A549 (cell line): ENCODE data around the gene EIF4G1. TPM values are rescaled to one million over a fixed set of nuclear protein-coding genes. Genes with fewer than 3 reads are reported as not detected.

Experiments
- ATAC-seq, 2 experiments: fragments of 200-7000 bp in 1 of 2; fragments of >200 bp in 1 of 2; cut with Nextera tagmentation in 1 of 2; cut with Tn5 transposase in 1 of 2; 3 replicates each; pipeline versions ENCODE4 v1.8.0 to v1.9.1; 2018 to 2020; ENCODE audit warnings: mild to moderate bottlenecking in 1 of 2, moderate library complexity in 1 of 2
- CTCF ChIA-PET: fragments of 300-600 bp; sonication (Branson Sonifier 250); formaldehyde crosslinking; extraction: SDS; loops from one replicate; lab custom pipeline; 2021; ENCODE audit warnings: antibody characterized with exemption, inconsistent platforms; lab: Yijun Ruan, JAX
- POLR2A ChIA-PET: fragments of 350-600 bp; formaldehyde crosslinking; extraction: SDS; loops from one replicate; lab custom pipeline; 2021; ENCODE audit warnings: antibody characterized with exemption, inconsistent platforms; lab: Yijun Ruan, JAX
- DNase-seq, 2 experiments: peaks; one replicate each; pipeline versions ENCODE4 v3.0.0 to v3.0.0-alpha.2; 2011 to 2016; ENCODE audit warnings: low read depth in 1 of 2, low spot score in 1 of 2
- FAIRE-seq: peaks from 2 replicates; lab custom pipeline; 2011; peaks lifted over from hg19 to GRCh38; lab: Jason Lieb, UNC
- H3K27ac ChIP-seq, 2 experiments: fragments of >200 bp; sonication (Bioruptor Twin); formaldehyde crosslinking; 3 replicates each; pipeline ENCODE4 v1.5.1; 2016 to 2017
- H3K4me1 ChIP-seq: fragments of >200 bp; sonication (Bioruptor Twin); formaldehyde crosslinking; 3 replicates; pipeline ENCODE4 v1.6.1; 2016
- H3K4me2 ChIP-seq: fragments of >200 bp; sonication (Bioruptor Twin); formaldehyde crosslinking; 3 replicates; pipeline ENCODE4 v1.6.1; 2016
- H3K4me3 ChIP-seq: fragments of >200 bp; sonication (Bioruptor Twin); formaldehyde crosslinking; 3 replicates; pipeline ENCODE4 v1.5.1; 2016
- H3K9me3 ChIP-seq: fragments of >200 bp; sonication (Bioruptor Twin); formaldehyde crosslinking; 3 replicates; pipeline ENCODE4 v1.6.1; 2016
- CBX2 ChIP-seq: fragments of 200-600 bp; sonication (generic); IDR thresholded peaks from 2 replicates; pipeline ENCODE4 v1.6.1; 2016; ENCODE audit warnings: low read depth, mild to moderate bottlenecking, borderline replicate concordance
- CHD4 ChIP-seq: fragments of 200-600 bp; sonication (generic); IDR thresholded peaks from 2 replicates; pipeline ENCODE4 v1.6.1; 2016; ENCODE audit warnings: antibody characterized with exemption, mild to moderate bottlenecking, borderline replicate concordance
- ESRRA ChIP-seq: fragments of 150-350 bp; IDR thresholded peaks from 2 replicates; pipeline ENCODE4 v1.6.1; 2014; ENCODE audit warnings: mild to moderate bottlenecking, low read length, borderline replicate concordance
- HEYL ChIP-seq: fragments of 250-450 bp; sonication (Bioruptor Pico); IDR thresholded peaks from 2 replicates; pipeline ENCODE4 v1.8.0; 2021; ENCODE audit warnings: mild to moderate bottlenecking, moderate library complexity
- MAZ ChIP-seq: fragments of 150-350 bp; IDR thresholded peaks from 2 replicates; pipeline ENCODE4 v1.6.1; 2014; ENCODE audit warnings: antibody characterized with exemption, low read depth, low read length, borderline replicate concordance
- MYC ChIP-seq: IDR thresholded peaks from 2 replicates; pipeline ENCODE4 v1.6.1; 2012; ENCODE audit warnings: mild to moderate bottlenecking, inconsistent platforms, low read length, improper control_type of control experiment, borderline replicate concordance
- NR3C1 ChIP-seq: fragments of >200 bp; sonication (Bioruptor Twin); formaldehyde crosslinking; IDR thresholded peaks from 3 replicates; pipeline ENCODE4 v1.6.1; 2017
- PBX3 ChIP-seq: IDR thresholded peaks from 2 replicates; pipeline ENCODE4 v1.6.1; 2012
- PHF8 ChIP-seq: fragments of 200-600 bp; sonication (generic); IDR thresholded peaks from 2 replicates; pipeline ENCODE4 v1.6.1; 2016; ENCODE audit warnings: low read depth, mild to moderate bottlenecking, antibody characterized with exemption, moderate library complexity, borderline replicate concordance
- POLR2AphosphoS2 ChIP-seq: conservative IDR thresholded peaks from 2 replicates; pipeline ENCODE4 v1.6.1; 2012; ENCODE audit warnings: low read length, improper control_type of control experiment, inconsistent platforms
- REST ChIP-seq: fragments of 200-600 bp; sonication (generic); IDR thresholded peaks from 2 replicates; pipeline ENCODE4 v1.6.1; 2016; ENCODE audit warnings: antibody characterized with exemption, mild to moderate bottlenecking, moderate library complexity
- TP53 ChIP-seq: fragments of 250-450 bp; sonication (Bioruptor Pico); IDR thresholded peaks from 2 replicates; pipeline ENCODE4 v1.5.0; 2021; ENCODE audit warnings: mild to moderate bottlenecking, moderate library complexity
- USF2 ChIP-seq: fragments of 450-650 bp; IDR thresholded peaks from 2 replicates; pipeline ENCODE4 v1.6.1; 2014; ENCODE audit warnings: antibody characterized with exemption
- ZC3H11A ChIP-seq: fragments of 450-650 bp; IDR thresholded peaks from 2 replicates; pipeline ENCODE4 v1.6.1; 2014; ENCODE audit warnings: antibody characterized with exemption, mild to moderate bottlenecking
- polyA plus RNA-seq, 4 experiments: library from polyadenylated mRNA; depleted of rRNA in 3 of 4; stranded (reverse); fragments of >200 nt; fragmentation: RNase III in 1 of 4; extraction: RNeasy Plus Mini Kit Qiagen cat#74134 plus additional on column Dnase treatment in 1 of 4; gene quantifications; 2 replicates in 3 of 4; 3 replicates in 1 of 4; pipeline ENCODE4 v1.2.3, GENCODE V29; 2011 to 2017

Gene EIF4G1
- polyA plus RNA-seq, 2 of the 4 experiments (the other 2 are of a cell fraction), result 152 to 248 TPM

GRCh38 chr3:184308744-184309143 is 5.7 kb upstream of the EIF4G1 start (continued):
- TF ChIP-seq REST (no peak), ZC3H11A (no peak)

GRCh38 chr3:184311633-184312032 is 2.8 kb upstream of the EIF4G1 start:
- no peak for DNase-seq
- no peak overlapping the region for H3K27ac ChIP-seq
- CTCF ChIA-PET, result interaction anchor here (2.0 kb wide), 1 partner anchor 11 kb away, joined by 5 read pairs; no protein-coding TSS in a partner anchor
- no peak for ATAC-seq
- peaks cover 6% of the 10 kb centered on the region; the same call in 2 of the 3 replicates for H3K4me1 ChIP-seq
- H3K4me3 ChIP-seq, result no peak overlapping the region
- no peak overlapping the region for H3K4me2 ChIP-seq
- no peaks in the 10 kb centered on the region for H3K9me3 ChIP-seq
- POLR2A ChIA-PET, result no interaction called here
- no peak for FAIRE-seq
- TF ChIP-seq MYC (no peak), PHF8 (no peak), TP53 (CRISPR knock-in tag) (no peak), PBX3 (no peak), ESRRA (no peak), REST (no peak), NR3C1 (no peak), CBX2 (no peak), HEYL (CRISPR knock-in tag) (no peak), CHD4 (no peak), POLR2AphosphoS2 (no peak), MAZ (no peak), USF2 (no peak)
